DMS114 treated with DMSO at 0.1 percent for 48 hours (cell line): ENCODE results near the gene P2RX1.

Experiments
- DNase-seq: peaks from one replicate; lab custom pipeline; 2025; ENCODE audit not compliant: unreplicated experiment; lab: John Stamatoyannopoulos, UW

Gene P2RX1

GRCh38 chr17:3915995-3916696 is at the start of gene P2RX1:
Gene P2RX1 (minus strand): TSS chr17:3916465. CDS start chr17:3916225, 240 bp downstream.
- DNase-seq: no peak

GRCh38 chr17:3965118-3965800 is 49.0 kb upstream of the P2RX1 start:
- peak; percentile 22 for DNase-seq

- DNase-seq: peak; percentile 12
Observed at GRCh38 chr17:3964203-3965117, 48.2 kb upstream of the P2RX1 start, which contains the start of gene ATP2A3. Gene ATP2A3 (minus strand): TSS chr17:3964437. CDS start chr17:3964291, 146 bp downstream.

- no peak for DNase-seq
Observed at GRCh38 chr17:3963237-3964201, 47.3 kb upstream of the P2RX1 start.

GRCh38 chr17:3962965-3963236 is 46.6 kb upstream of the P2RX1 start:
- no peak for DNase-seq

- no peak for DNase-seq
Observed at GRCh38 chr17:3962217-3962964, 46.1 kb upstream of the P2RX1 start.

GRCh38 chr17:3961564-3962047 is 45.3 kb upstream of the P2RX1 start:
- no peak for DNase-seq

GRCh38 chr17:3960764-3961163 is 44.5 kb upstream of the P2RX1 start:
- DNase-seq: no peak

- DNase-seq: no peak
Observed at GRCh38 chr17:3959921-3960601, 43.8 kb upstream of the P2RX1 start.

GRCh38 chr17:3959295-3959899 is 43.1 kb upstream of the P2RX1 start:
- no peak for DNase-seq

- no peak for DNase-seq
Observed at GRCh38 chr17:3957735-3958599, 41.7 kb upstream of the P2RX1 start.

GRCh38 chr17:3956983-3957382 is 40.7 kb upstream of the P2RX1 start:
- DNase-seq: no peak

- no peak for DNase-seq
Observed at GRCh38 chr17:3956327-3956957, 40.2 kb upstream of the P2RX1 start.

GRCh38 chr17:3955673-3955988 is 39.4 kb upstream of the P2RX1 start:
- no peak for DNase-seq

- DNase-seq: no peak
Observed at GRCh38 chr17:3954976-3955672, 38.9 kb upstream of the P2RX1 start.

GRCh38 chr17:3954086-3954485 is 37.8 kb upstream of the P2RX1 start:
- no peak for DNase-seq

- no peak for DNase-seq
Observed at GRCh38 chr17:3953542-3953941, 37.3 kb upstream of the P2RX1 start.
